Activated T-cell treated with anti-CD3 and anti-CD28 coated beads, Interleukin-2, amount 50 U/mL, for 24 hours (primary cell): Measurements from ENCODE around the gene SUPT3H.
A peak's percentile ranks its signal among the peaks of the same experiment; 100 is the strongest.

Experiments used
- DNase-seq: peaks from one replicate; pipeline ENCODE4 v3.0.0-alpha.2; 2020
- H3K27ac Mint-ChIP-seq: 2 replicates; pipeline ENCODE4 v1.8.0; 2020; ENCODE audit warnings: mild to moderate bottlenecking, mixed read lengths
- H3K27me3 Mint-ChIP-seq: 2 replicates; pipeline ENCODE4 v1.8.0; 2020; ENCODE audit warnings: mixed read lengths
- H3K36me3 Mint-ChIP-seq: 2 replicates; pipeline ENCODE4 v1.8.0; 2020; ENCODE audit warnings: low read depth, mixed read lengths
- H3K4me1 Mint-ChIP-seq: 2 replicates; pipeline ENCODE4 v1.8.0; 2020; ENCODE audit warnings: low read depth, mixed read lengths
- H3K4me3 Mint-ChIP-seq: 2 replicates; pipeline ENCODE4 v1.8.0; 2020; ENCODE audit warnings: mild to moderate bottlenecking, moderate library complexity, mixed read lengths
- H3K9me3 Mint-ChIP-seq: 2 replicates; pipeline ENCODE4 v1.8.0; 2020; ENCODE audit warnings: mixed read lengths

The SUPT3H gene

GRCh38 chr6:44980841-44981240 lies 396.9 kb downstream of the SUPT3H start:
- DNase-seq, result no peak
- Mint-ChIP-seq H3K27ac (no peak overlapping the region), H3K27me3 (no peaks in the 10 kb centered on the region), H3K4me1 (peaks cover 43% of the 10 kb centered on the region), H3K9me3 (no peaks in the 10 kb centered on the region), H3K36me3 (no peaks in the 10 kb centered on the region), H3K4me3 (no peak overlapping the region)

DNA sequence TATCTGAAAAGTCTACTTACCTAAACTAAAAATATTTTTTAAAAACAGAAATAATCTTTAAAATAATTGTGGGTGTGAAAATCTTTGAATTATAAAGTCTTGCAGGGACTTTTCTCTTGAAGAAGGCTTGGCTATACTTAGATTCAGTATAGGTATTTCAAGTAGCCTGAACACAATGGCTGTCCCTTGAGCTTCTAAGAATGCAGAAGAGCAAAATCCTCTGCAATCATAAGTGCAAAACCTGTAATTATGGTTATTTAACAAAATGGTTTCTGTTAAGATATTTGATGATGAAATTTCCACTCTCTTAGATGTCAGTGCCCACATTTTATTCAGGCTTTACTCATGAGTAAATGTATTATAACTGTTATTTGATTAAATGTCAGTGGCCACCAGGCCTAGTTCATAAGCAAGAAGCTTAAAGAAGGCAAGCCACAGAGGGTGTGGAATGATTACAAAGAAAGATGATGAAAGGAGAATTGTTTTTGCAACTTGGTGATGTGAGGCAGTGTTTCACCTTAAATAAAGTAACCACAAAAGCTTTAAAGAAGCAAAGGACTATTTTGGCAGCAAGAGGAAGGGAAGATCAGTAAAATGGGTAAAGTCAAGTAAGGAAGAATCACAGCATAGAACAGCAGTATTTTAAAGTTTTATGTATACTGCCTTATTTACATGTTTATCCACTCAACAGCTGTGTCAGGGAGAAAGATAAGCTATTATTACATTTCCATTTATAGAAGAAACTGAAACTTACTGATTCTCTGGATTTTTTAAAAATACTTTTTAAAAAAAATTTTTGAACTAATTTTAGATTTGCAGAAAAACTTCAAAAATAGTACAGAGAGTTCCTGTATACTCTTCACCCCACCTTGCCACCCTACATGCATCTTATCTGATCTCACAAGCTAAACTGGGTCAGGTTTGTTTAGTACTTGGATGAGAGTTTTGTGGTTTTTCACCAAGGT lies 400.8 kb downstream of the SUPT3H start:
- Mint-ChIP-seq H3K4me1 (peaks cover 46% of the 10 kb centered on the region), H3K9me3 (peaks cover 14% of the 10 kb centered on the region), H3K27ac (peak overlapping the region; percentile 66), H3K27me3 (no peaks in the 10 kb centered on the region), H3K4me3 (peak overlapping the region; percentile 0), H3K36me3 (peaks cover 20% of the 10 kb centered on the region)
- no peak for DNase-seq

DNA sequence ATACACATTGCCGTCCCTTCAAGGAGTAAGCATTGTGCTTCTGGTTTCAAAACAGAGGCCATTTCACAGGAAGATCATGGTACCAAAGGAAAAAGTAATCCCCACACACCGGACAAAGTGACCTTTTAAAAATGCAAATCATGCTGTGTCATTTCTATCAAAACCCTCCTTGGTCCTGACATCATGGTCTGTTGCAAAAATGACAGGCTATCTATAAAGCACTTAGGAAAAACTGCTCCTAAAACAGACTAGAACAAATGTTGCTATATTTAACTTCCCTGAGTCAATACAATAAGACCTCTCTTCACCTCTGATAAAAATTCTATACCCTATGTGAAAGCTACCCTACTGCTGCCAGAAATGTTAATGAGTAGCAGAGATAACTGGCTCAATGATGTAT lies 403.2 kb downstream of the SUPT3H start:
- Mint-ChIP-seq H3K27ac (no peak overlapping the region), H3K4me3 (no peak overlapping the region), H3K9me3 (peaks cover 18% of the 10 kb centered on the region), H3K36me3 (peaks cover 27% of the 10 kb centered on the region), H3K4me1 (peaks cover 53% of the 10 kb centered on the region), H3K27me3 (no peaks in the 10 kb centered on the region)
- no peak for DNase-seq

- H3K4me3 Mint-ChIP-seq, result no peak overlapping the region
- DNase-seq, result no peak
- no peaks in the 10 kb centered on the region for H3K27me3 Mint-ChIP-seq
- peaks cover 27% of the 10 kb centered on the region for H3K36me3 Mint-ChIP-seq
- no peak overlapping the region for H3K27ac Mint-ChIP-seq
- H3K9me3 Mint-ChIP-seq, result peaks cover 18% of the 10 kb centered on the region
- H3K4me1 Mint-ChIP-seq, result peaks cover 49% of the 10 kb centered on the region
Observed at GRCh38 chr6:44972709-44973108, 405.0 kb downstream of the SUPT3H start.

DNA sequence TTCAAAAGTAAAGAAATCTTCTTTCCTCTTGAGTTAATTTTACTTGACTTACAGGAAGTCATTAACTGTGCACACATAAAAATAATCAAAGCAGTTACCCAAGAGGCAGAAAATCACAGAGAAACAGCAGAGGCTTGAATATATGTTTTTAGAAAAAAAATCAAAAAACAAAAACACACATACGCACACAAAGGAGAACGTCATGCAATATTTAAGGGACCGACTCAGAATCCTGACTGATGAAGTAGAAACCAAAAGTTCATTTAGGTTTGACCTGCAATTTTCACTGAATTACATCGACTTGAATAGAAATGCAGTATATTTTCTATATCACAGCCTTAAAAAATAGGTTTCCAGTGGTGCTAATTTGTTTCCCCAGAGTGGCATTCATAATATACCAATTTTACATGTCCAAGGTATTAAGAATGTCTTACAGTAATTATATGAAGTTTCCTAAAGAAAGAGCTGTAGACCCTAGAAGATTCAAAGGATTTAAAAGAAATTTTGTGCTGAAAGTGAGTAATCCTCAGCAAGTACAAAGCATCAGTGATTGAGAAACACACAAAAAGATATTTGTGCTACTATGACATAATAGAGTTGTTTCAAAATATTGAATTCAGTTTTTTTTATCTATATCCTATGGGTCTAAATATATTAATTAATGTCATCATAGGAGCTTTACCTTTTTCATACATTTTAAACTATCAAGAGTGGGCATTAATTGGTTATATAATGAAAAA lies 408.1 kb downstream of the SUPT3H start:
- peaks cover 33% of the 10 kb centered on the region for H3K4me1 Mint-ChIP-seq
- no peak overlapping the region for H3K4me3 Mint-ChIP-seq
- no peaks in the 10 kb centered on the region for H3K27me3 Mint-ChIP-seq
- DNase-seq, result no peak
- peaks cover 18% of the 10 kb centered on the region for H3K9me3 Mint-ChIP-seq
- H3K27ac Mint-ChIP-seq, result no peak overlapping the region
- H3K36me3 Mint-ChIP-seq, result peaks cover 27% of the 10 kb centered on the region

DNA sequence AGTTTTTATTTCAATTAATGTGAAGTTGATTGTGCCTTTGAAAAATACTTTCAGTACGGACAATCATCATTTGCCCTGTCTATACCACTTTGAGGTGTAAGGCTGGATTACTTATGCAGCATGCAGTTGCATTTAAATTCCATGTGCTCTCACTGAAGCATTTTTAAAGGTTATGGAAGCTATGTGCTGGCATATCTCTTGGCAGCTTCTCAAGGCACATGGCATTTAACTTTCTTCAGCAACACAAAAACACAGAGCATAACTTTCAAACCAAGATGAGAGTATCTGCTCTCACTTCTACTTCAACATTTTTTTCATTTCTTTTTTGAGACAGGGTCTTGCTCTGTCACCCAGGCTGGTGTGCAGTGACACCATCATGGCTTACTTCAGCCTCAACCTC lies 410.3 kb downstream of the SUPT3H start:
- no peak overlapping the region for H3K4me3 Mint-ChIP-seq
- H3K9me3 Mint-ChIP-seq, result peaks cover 5% of the 10 kb centered on the region
- H3K36me3 Mint-ChIP-seq, result peaks cover 12% of the 10 kb centered on the region
- peaks cover 28% of the 10 kb centered on the region for H3K4me1 Mint-ChIP-seq
- no peak overlapping the region for H3K27ac Mint-ChIP-seq
- H3K27me3 Mint-ChIP-seq, result no peaks in the 10 kb centered on the region
- no peak for DNase-seq

- Mint-ChIP-seq H3K27me3 (no peaks in the 10 kb centered on the region), H3K4me1 (peaks cover 33% of the 10 kb centered on the region), H3K36me3 (peaks cover 5% of the 10 kb centered on the region), H3K9me3 (peaks cover 2% of the 10 kb centered on the region), H3K4me3 (no peak overlapping the region), H3K27ac (no peak overlapping the region)
- DNase-seq, result no peak
Observed at GRCh38 chr6:44966449-44967092, 411.2 kb downstream of the SUPT3H start.

- Mint-ChIP-seq H3K36me3 (no peaks in the 10 kb centered on the region), H3K4me1 (peaks cover 35% of the 10 kb centered on the region), H3K27me3 (no peaks in the 10 kb centered on the region), H3K4me3 (no peak overlapping the region), H3K9me3 (no peaks in the 10 kb centered on the region), H3K27ac (no peak overlapping the region)
- DNase-seq, result no peak
Observed at GRCh38 chr6:44965708-44966107, 412.0 kb downstream of the SUPT3H start.

- H3K4me3 Mint-ChIP-seq, result no peak overlapping the region
- peaks cover 3% of the 10 kb centered on the region for H3K36me3 Mint-ChIP-seq
- H3K27ac Mint-ChIP-seq, result peak overlapping the region; percentile 24
- H3K4me1 Mint-ChIP-seq, result peaks cover 20% of the 10 kb centered on the region
- no peaks in the 10 kb centered on the region for H3K27me3 Mint-ChIP-seq
- DNase-seq, result no peak
- peaks cover 4% of the 10 kb centered on the region for H3K9me3 Mint-ChIP-seq
Observed at GRCh38 chr6:44960898-44961297, 416.8 kb downstream of the SUPT3H start.

- Mint-ChIP-seq H3K4me3 (no peak overlapping the region), H3K36me3 (peaks cover 5% of the 10 kb centered on the region)
- no peak for DNase-seq
Observed at GRCh38 chr6:44959651-44960050, 418.1 kb downstream of the SUPT3H start.

GRCh38 chr6:44957156-44957555 lies 420.6 kb downstream of the SUPT3H start:
- DNase-seq, result no peak
- peaks cover 4% of the 10 kb centered on the region for H3K9me3 Mint-ChIP-seq
- peaks cover 19% of the 10 kb centered on the region for H3K4me1 Mint-ChIP-seq
- H3K27ac Mint-ChIP-seq, result no peak overlapping the region
- H3K36me3 Mint-ChIP-seq, result peaks cover 23% of the 10 kb centered on the region
- no peak overlapping the region for H3K4me3 Mint-ChIP-seq
- H3K27me3 Mint-ChIP-seq, result no peaks in the 10 kb centered on the region

More at GRCh38 chr6:44959651-44960050, 418.1 kb downstream of the SUPT3H start:
- H3K27me3 Mint-ChIP-seq, result no peaks in the 10 kb centered on the region
- peaks cover 4% of the 10 kb centered on the region for H3K9me3 Mint-ChIP-seq
- H3K27ac Mint-ChIP-seq, result no peak overlapping the region
- peaks cover 21% of the 10 kb centered on the region for H3K4me1 Mint-ChIP-seq

DNA sequence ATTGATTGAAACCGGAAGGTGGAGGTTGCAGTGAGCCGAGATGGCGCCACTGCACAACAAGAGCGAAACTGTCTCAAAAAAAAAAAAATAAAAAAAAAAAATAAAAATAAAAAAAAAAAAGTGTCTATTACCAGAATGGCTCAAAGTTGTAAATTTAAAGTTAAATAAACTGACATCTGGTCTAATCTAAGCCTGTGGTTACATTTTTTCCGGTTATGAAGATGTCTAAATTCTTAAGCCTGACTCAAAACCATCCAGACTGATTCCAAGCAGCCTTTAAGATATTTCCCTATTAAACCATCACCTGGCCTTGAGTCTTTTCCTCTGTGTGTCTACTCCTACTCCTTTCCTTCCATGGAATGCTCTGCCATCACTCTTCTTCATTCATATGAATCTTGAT lies 421.3 kb downstream of the SUPT3H start:
- Mint-ChIP-seq H3K9me3 (peaks cover 4% of the 10 kb centered on the region), H3K36me3 (peaks cover 30% of the 10 kb centered on the region), H3K27me3 (no peaks in the 10 kb centered on the region), H3K4me1 (peaks cover 18% of the 10 kb centered on the region), H3K4me3 (no peak overlapping the region), H3K27ac (no peak overlapping the region)
- no peak for DNase-seq

- Mint-ChIP-seq H3K4me1 (peaks cover 17% of the 10 kb centered on the region), H3K9me3 (peaks cover 8% of the 10 kb centered on the region), H3K36me3 (peaks cover 40% of the 10 kb centered on the region), H3K27ac (no peak overlapping the region), H3K27me3 (no peaks in the 10 kb centered on the region), H3K4me3 (no peak overlapping the region)
- no peak for DNase-seq
Observed at GRCh38 chr6:44955145-44955544, 422.6 kb downstream of the SUPT3H start.

GRCh38 chr6:44954281-44954680 lies 423.5 kb downstream of the SUPT3H start:
- no peak overlapping the region for H3K27ac Mint-ChIP-seq
- peaks cover 48% of the 10 kb centered on the region for H3K36me3 Mint-ChIP-seq
- H3K27me3 Mint-ChIP-seq, result no peaks in the 10 kb centered on the region
- peaks cover 20% of the 10 kb centered on the region for H3K4me1 Mint-ChIP-seq
- H3K9me3 Mint-ChIP-seq, result peaks cover 16% of the 10 kb centered on the region
- no peak overlapping the region for H3K4me3 Mint-ChIP-seq
- no peak for DNase-seq
